NCI-H460 (cell line): Measurements from ENCODE around the gene CARTPT. TPM values are rescaled to one million over a fixed set of nuclear protein-coding genes. Genes with fewer than 3 reads are reported as not detected.

Source experiments
- DNase-seq: peaks from one replicate; pipeline ENCODE4 v3.0.0-alpha.2; 2016; ENCODE audit warnings: low read depth; ENCODE audit errors: extremely low read depth
- total RNA-seq: library from RNA; depleted of rRNA; stranded (reverse); fragments of >200 nt; shearing (Covaris generic); gene quantifications from 2 replicates; pipeline ENCODE4 v1.2.3, GENCODE V29; 2014

CARTPT gene
- total RNA-seq, 1 experiment from 2014 or later: not detected

DNA sequence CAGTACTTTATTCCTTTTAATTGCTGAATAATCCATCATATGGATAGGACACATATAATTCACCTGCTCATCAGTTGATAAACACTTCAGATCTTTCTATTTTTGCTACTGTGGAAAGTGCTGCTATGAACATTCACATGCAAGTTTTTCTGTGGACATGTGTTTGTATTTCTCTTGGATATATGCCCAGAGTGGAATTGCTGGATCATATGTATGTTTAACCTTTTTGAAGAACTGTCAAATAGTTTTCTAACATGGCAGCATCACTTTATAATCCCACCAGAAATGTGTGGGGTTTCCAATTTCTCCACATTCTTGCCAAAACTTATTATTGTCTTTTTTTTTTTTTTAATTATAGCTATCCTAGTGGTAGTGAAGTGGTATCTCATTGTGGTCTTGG is 15.1 kb downstream of the CARTPT start:
- no peak for DNase-seq

- DNase-seq: no peak
Measured at GRCh38 chr5:71737931-71738539, 19.0 kb downstream of the CARTPT start.

DNA sequence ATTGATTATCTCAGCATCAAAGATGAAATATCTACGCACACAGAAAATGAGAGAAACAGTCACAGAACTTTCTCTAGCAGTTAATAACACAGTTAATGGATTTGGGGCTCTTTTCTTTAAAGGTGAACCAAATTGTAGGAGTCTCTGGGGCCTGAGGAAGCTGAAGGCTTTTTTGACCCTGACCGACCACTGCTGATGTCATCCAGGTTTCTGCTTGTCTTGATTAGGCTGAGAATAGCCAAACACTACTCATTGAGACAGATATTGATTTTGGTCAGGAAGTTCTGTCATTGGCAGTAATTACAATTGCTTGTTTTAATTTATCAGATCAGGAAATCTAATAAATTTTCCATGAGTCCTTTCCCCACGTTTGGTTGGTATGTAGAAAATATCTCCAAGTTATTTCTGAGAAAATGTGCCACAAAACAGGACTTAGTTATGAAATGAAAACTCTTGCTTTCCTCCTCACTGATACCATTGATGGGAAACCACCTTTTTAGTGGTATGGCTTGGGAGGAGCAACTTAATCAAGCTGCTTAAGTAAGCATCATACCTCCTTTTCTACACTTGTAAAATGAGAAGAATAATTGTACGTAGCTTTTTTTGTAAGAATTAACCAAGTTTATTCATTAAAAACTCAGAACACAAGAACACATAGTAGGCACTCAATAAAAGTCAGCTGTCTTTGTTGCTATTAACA is 19.7 kb downstream of the CARTPT start:
- no peak for DNase-seq

- no peak for DNase-seq
Measured at GRCh38 chr5:71740015-71740753, 21.1 kb downstream of the CARTPT start.

GRCh38 chr5:71743155-71743554 is 24.1 kb downstream of the CARTPT start:
- DNase-seq: no peak

DNA sequence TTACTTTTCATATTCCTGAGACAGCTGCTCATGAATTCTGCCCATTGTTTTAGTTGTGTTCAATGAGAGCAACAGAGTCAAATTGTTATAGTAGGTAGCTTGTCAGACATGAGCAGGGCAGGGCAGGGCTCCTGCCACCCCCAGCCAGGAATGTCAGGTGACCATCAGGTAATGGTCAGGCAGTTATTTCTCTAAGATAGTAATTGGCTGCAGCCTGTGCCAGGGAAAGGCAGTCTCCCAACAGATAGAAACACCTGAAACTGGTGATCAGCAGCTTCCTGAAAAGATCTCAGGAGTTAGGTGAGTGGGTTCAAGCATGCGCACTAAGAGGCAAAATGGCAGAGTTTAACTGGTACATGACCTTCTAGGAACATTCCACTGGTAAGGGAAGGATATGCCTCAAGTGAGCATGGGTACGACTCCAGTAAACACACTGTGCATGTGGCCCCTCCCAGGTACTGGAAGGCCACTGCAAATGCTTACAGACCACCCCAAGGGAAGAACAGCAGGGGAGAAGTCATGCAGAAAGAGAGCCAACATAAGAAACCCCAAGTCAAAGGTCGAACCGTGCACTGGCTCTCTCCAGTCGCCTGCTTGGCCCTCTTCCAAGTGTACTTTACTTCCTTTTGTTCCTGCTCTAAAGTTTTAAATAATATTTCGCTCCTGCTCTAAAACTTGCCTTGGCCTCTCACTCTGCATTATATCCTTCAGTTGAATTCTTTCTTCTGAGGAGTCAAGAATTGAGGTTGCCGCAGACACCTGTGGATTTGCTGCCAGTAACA is 25.1 kb downstream of the CARTPT start:
- no peak for DNase-seq

- DNase-seq: no peak
Measured at GRCh38 chr5:71747182-71747581, 28.1 kb downstream of the CARTPT start.

DNA sequence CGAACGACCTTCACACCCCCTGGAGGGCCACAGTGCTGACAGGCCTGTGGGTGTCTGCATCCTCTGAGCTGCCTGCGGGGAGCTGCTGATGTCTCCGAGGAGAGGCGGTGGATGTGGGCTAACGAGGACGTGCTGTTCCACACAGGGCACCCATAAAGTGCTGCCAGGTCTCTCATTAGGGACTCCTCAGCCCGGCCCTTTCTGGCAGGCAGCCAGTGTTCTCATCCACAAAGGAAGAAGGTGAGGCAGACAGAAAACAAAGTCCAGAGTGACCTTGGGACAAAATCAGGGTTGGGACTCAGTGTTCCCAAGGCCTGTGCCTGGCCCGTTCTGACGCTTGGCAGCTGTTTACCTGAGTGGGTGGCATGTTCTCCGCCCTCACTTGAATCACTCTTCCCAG is 29.3 kb downstream of the CARTPT start:
- DNase-seq: no peak

DNA sequence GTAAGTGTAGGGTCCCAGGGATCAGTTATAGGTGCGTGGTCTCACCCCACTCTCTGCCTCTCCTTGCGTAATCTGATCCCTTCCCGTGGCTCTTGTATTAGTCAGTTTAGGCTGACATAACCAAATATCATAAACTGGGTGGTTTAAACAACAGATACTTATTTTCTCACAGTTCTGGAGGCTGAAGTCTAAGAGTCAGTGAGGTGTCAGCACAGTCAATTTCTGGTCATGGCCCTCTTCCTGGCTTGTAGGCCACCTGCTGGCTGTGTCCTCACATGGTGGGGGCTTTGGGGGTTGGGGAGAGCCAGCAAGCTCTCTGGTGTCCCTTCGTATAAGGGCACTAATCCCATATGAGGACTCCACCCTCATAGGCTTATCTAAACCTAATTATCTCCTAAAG is 32.3 kb downstream of the CARTPT start:
- no peak for DNase-seq

- DNase-seq: no peak
Measured at GRCh38 chr5:71752441-71753190, 33.5 kb downstream of the CARTPT start.

GRCh38 chr5:71757590-71758543 is 38.8 kb downstream of the CARTPT start:
- DNase-seq: peak; percentile 64

DNA sequence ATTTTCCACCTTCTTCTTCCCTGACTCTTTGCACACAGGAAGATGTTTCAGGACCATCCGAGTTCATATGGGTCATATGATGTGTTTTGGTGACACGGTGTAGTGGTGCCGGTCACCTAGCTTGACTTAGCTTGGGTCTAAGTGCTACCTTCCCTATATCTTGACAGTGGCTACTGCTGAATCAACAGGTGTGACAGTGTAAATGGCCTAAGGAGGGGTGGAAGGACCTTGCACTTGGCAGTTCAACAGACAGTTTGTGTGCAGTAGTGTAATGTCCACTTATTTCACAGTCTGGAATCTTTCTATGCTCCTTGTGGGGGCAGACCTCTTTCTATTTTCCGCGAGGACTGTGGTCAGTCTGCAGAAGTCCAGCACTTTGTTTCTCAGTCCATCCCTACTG is 43.8 kb downstream of the CARTPT start:
- DNase-seq: no peak

- DNase-seq: no peak
Measured at GRCh38 chr5:71767661-71768060, 48.6 kb downstream of the CARTPT start.

GRCh38 chr5:71769287-71769686 is 50.2 kb downstream of the CARTPT start:
- no peak for DNase-seq

DNA sequence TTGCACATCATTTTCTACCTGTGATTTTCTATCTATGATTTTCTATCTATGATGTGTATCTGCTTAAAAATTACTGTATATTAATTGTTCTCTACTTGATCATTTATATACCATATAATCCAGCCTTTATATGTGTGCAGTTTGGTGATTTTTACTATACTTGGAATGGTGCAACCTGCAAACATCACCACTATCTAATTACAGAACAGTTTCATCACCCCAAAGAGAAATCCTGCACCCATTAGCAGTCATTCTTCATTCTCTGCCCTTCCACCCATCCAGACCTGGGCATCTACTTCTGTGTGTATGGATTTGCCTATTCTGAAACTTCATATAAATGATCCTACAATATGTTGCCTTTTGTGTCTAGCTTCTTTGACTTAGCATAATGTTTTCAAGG is 51.3 kb downstream of the CARTPT start:
- no peak for DNase-seq
